Mammary epithelial cell (primary cell): ENCODE results near the gene GBP7.

Experiments used
- CTCF ChIP-seq, 2 donors: IDR thresholded peaks in 1 of 2; conservative IDR thresholded peaks in 1 of 2; 2 replicates each; pipeline ENCODE4 v1.5.1; 2011 to 2012; ENCODE audit warnings: inconsistent platforms in 2 of 2, low read length in 2 of 2, mild to moderate bottlenecking in 2 of 2, control low read depth in 1 of 2, low read depth in 1 of 2; ENCODE audit not compliant: insufficient read depth in 1 of 2; ENCODE audit errors: extremely low read depth in 1 of 2
- EZH2 ChIP-seq: IDR thresholded peaks from 2 replicates; pipeline ENCODE4 v1.6.1; 2012; ENCODE audit warnings: low read length, inconsistent platforms, borderline replicate concordance

GRCh38 chr1:89142160-89142559 is 33.6 kb downstream of the GBP7 start:
- no peak for TF ChIP-seq EZH2
- no peak for TF ChIP-seq CTCF (conservative IDR thresholded peaks at IDR 0.05 in 1 of 2, IDR thresholded peaks at IDR 0.05 in 1 of 2; ENCODE audit: extremely low read depth in 1 of 2, insufficient read depth in 1 of 2, low read depth in 1 of 2, low read length in 2 of 2)
